ENCODE measurements around the gene UTP3. TPM values are rescaled to one million over a fixed set of nuclear protein-coding genes. Genes with fewer than 3 reads are reported as not detected.

The UTP3 gene
- total RNA-seq, 6 experiments from 2014 or later, result 10.2 to 22.3 (median 14.0) TPM

- Histone ChIP-seq H3K27me3 (no peaks in the 10 kb centered on the region), H3K36me3 (no peaks in the 10 kb centered on the region), H3K4me1 (no peaks in the 10 kb centered on the region), H3K9me3 (no peaks in the 10 kb centered on the region), H3K4me3 (no peak within 1 kb of the TSS), H3K27ac (no peak within 1 kb of the TSS)
- 54% methylated on average over 1 of the region's 1 CpG for WGBS (ENCODE audit: insufficient coverage, low coverage, low lambda C conversion rate, missing lambda C conversion rate)
- ATAC-seq (no peak), DNase-seq (no peak)
- TF ChIP-seq CTCF (IDR thresholded peaks at IDR 0.05) (no peak), POLR2A (IDR thresholded peaks at IDR 0.05) (no peak)
- intact Hi-C loops (cut with DNase I), result no loop called here
Observed at GRCh38 chr4:70666369-70666768, 22.0 kb upstream of the UTP3 start, which contains the start of gene JCHAIN. JCHAIN (minus strand) TSS chr4:70666508; CDS start chr4:70666490, 18 bp downstream.

GRCh38 chr4:70667740-70668535 lies 20.4 kb upstream of the UTP3 start:
- no peak overlapping the region for H3K27ac ChIP-seq

GRCh38 chr4:70670332-70671014 lies 17.9 kb upstream of the UTP3 start:
- Histone ChIP-seq H3K27ac (no peak overlapping the region), H3K4me3 (no peak overlapping the region), H3K36me3 (no peaks in the 10 kb centered on the region), H3K4me1 (no peaks in the 10 kb centered on the region), H3K9me3 (no peaks in the 10 kb centered on the region), H3K27me3 (no peaks in the 10 kb centered on the region)
- ATAC-seq (no peak), DNase-seq (no peak)
- intact Hi-C loops (cut with DNase I), result no loop called here
- WGBS (ENCODE audit: insufficient coverage, low coverage, low lambda C conversion rate, missing lambda C conversion rate), result 67% methylated on average over 5 of the region's 5 CpGs
- TF ChIP-seq CTCF (IDR thresholded peaks at IDR 0.05) (no peak), POLR2A (IDR thresholded peaks at IDR 0.05) (no peak)

More at GRCh38 chr4:70667740-70668535, 20.4 kb upstream of the UTP3 start:
- Histone ChIP-seq H3K27me3 (no peaks in the 10 kb centered on the region), H3K36me3 (no peaks in the 10 kb centered on the region), H3K4me3 (no peak overlapping the region), H3K4me1 (no peaks in the 10 kb centered on the region), H3K9me3 (no peaks in the 10 kb centered on the region)
- DNase-seq (no peak), ATAC-seq (no peak)
- WGBS (ENCODE audit: insufficient coverage, low coverage, low lambda C conversion rate, missing lambda C conversion rate), result 55% methylated on average over 3 of the region's 3 CpGs
- intact Hi-C loops (cut with DNase I), result no loop called here
- TF ChIP-seq POLR2A (IDR thresholded peaks at IDR 0.05) (no peak), CTCF (IDR thresholded peaks at IDR 0.05) (no peak)

- DNase-seq (no peak), ATAC-seq (peak in 2 of 4 donors; percentile 22 to 37)
- Histone ChIP-seq H3K36me3 (no peaks in the 10 kb centered on the region), H3K27ac (no peak overlapping the region), H3K27me3 (no peaks in the 10 kb centered on the region), H3K4me3 (no peak overlapping the region), H3K4me1 (no peaks in the 10 kb centered on the region), H3K9me3 (no peaks in the 10 kb centered on the region)
- intact Hi-C loops (cut with DNase I), result no loop called here
- WGBS (ENCODE audit: insufficient coverage, low coverage, low lambda C conversion rate, missing lambda C conversion rate), result 49% methylated on average over 2 of the region's 2 CpGs
- TF ChIP-seq CTCF (IDR thresholded peaks at IDR 0.05), result no peak
- no peak for TF ChIP-seq POLR2A (IDR thresholded peaks at IDR 0.05)
Observed at GRCh38 chr4:70671091-70671490, 17.2 kb upstream of the UTP3 start.
